Limb (tissue), 2 donors: Measurements from ENCODE around the gene QSER1.
"Not testable (repeated sequence)": the region's sequence is repeated elsewhere in the genome, so short reads cannot be mapped to it uniquely, and the experiment has no call there.

Experiments used
- DNase-seq, 2 donors: peaks; one replicate each; pipeline ENCODE4 v3.0.0-alpha.2; 2016; ENCODE audit errors: extremely low spot score in 2 of 2

Gene QSER1

DNA sequence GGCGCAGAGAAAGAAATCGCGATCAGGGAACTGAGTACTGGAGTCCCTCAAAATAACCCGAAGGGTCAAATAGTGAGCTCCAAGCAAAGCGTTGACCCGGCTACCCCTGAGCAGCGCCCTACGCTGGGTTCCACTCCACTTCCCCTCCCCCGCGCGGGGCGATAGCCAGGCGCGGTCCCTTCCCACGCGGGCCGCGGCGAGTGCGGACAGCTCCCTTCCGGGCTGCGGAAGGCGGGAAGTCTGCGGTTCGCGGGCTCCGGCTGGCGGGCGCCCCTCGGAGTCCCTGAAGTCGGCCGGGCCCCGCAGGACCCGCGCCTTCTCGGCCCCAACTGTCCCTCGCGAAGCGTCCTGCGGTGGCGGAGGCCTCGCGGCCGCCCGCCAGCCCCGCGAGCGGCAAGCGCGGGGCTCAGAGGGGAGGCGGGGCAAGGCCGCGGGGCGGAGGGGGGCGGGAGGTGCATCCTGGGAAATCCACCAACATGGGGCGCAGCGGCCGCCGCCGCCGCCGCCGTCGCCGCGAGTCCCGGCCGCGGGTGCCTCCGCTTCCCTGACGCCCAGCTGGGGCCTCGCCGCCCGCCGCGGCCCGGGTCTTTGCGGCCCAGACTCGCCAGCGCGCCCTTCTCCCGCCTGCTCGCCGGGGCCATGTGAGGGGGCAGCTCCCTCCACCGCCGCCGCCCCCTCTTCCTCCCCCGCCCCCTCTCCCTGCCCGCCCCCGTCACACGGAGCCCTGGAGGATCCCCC lies at the start of gene QSER1:
Gene QSER1, plus strand, starts transcription at position 457 of the 738 bp plus-strand sequence. CDS start 315 bp downstream, outside the sequence.
- DNase-seq = peak; percentile 67 to 91

DNA sequence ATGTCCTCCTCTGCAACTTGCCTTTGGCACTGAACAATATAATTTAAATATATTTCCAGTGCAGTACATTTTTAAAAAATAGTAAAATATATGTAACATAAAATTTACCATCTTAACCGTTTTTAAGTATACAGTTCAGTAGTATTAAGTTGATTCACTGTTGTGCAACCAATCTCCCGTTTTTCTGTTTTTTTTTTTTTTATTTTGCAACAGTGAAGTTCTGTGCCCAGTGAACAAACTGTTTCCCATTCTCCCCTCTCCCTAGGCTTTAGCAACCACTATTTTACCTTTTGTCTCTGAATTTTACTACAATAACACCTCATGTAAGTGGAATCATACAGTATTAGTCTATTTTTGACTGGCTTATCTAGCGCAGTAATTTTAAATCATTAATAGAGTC lies 49.1 kb upstream of the QSER1 start:
- no peak for DNase-seq

DNA sequence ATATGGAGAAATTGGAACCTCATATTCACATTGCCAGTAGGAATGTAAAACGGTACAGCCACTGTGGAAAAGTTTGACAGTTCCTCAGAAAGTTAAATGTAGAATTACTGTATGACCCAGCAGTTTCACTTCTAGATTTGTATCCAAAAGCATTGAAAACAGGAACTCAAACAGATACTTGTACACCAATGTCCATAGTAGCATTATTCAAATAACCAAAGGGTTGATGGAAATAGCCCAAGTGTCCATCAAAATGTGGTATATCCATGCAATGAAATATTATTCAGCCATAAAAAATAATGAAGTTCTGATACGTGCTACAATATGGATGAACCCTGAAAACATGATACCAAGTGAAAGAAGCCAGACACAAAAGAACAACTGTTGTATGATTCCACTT lies 45.1 kb upstream of the QSER1 start:
- no peak for DNase-seq

DNA sequence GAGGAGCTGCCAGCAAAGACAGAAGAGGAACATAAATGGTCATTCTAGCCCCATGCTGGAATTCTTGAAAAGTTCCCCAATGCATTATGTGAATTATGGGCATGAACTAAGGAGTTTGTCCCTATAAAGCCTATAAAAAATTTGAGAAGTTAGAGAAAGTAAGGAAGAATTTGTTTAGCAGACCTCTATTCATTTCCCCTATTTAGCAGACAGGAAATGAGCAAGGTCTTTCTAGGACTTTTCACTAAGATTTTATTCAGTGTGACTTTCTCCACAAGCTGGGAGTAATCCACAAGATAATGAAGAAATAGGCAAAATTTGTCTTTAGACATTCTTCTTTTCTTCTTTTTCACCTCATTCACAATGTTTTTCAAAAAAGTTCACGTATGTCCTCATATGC lies 42.9 kb upstream of the QSER1 start:
- no peak for DNase-seq

DNA sequence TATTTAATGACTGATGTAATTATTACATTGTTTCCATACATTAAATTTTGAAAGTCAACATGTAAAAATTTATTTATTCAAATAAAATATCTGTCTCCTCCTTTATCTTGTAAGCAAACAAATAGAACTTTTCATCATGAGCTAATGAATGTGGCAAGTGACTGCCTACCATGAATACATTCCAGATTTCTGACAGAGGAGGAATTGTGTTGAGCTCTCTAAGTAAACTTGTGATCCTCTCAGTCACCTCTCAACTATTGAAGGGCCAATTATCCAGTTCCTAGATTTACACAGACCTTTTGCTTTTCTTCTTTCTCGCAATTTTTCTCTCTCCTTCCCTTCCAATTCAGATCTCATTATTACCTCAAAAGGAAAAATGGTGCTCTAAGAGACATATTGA lies 41.4 kb upstream of the QSER1 start:
- no peak for DNase-seq

DNA sequence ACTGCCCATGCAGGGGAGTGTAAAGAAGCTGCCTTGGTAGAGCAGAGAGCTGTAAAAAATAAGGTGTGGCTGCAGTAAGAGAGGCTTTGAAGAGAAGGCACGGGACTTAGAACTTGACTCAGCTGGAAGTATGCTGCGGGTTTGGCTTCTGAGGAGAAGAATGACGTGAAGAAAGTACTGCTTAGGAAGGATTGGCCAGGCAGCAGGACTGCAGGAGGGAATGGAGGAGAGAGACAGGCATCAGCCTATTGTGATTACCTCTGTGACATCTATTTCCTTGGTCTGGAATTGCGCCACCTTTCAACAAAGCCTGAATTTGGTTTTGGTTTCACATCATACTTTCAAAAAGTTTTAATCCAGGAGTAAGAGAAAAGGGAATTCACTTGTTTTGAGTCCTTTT lies 40.4 kb upstream of the QSER1 start:
- no peak for DNase-seq

DNA sequence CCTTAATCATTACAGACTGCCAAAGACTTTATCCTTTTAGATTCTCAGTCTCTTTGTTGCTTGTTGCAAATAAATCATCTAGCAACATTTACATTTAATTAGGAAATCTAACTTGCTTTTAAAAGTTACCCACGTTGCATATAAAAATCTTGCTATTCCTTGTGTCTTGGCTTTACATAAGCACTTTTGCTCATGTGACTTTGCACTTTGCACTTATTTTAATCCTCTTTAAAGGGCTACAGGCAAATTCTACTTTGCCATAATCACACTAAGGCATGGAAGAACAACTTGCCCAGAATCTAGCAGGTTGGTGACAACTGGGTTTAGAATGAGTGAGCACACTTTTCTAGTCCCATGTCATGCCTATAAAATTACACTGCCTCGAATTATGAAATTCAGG lies 37.0 kb upstream of the QSER1 start:
- DNase-seq = no peak

DNA sequence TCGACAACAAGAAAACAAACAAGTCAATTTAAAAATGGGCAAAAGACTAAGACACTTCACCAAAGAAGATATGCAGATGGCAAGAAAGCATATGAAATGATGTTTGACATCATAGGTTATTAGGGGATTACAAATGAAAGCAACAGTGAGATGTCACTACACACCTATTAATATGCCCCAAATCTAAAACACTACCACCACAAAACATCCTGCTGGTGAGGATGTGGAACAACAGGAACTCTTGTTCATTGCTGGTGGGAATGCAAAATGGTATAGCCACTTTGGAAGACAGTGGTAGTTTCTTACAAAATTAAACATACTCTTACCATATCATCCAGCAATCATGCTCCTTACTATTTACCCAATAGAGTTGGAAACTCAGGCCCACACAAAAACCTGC lies 33.9 kb upstream of the QSER1 start:
- no peak for DNase-seq

DNA sequence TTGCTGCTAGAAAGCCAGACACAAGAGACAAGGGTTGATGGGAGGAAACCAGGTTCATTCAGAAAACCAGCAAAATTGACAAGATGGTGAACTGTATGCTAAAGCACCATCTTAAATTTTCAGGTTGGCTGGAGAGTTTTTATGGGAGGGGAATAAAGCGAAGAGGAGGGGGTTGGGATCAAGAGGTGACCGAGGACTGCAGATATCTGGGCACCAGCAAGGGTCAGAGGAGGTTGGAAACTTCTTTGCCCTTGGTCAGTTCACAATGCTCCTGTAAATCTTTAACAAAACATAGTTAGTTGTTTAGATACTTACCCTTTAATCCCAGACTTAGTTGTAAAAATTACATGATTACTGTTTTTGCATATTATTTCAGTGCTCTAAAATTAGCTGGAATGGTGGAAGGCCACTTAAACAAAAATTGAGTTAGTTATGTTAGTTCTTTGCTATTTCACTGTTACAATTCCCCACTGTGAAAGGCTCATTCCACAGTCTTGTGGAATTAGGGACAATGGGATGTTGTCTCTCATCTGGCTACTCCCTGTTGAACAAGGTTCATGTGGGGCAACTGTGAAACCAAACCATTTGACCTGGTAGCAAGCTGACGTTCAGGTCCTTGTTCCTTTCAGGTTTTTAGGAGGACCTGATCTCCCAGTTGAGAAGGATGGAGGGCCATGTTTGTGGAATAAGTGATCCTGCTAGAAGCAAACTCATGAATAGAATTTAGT lies 30.6 kb upstream of the QSER1 start:
- DNase-seq = no peak

DNA sequence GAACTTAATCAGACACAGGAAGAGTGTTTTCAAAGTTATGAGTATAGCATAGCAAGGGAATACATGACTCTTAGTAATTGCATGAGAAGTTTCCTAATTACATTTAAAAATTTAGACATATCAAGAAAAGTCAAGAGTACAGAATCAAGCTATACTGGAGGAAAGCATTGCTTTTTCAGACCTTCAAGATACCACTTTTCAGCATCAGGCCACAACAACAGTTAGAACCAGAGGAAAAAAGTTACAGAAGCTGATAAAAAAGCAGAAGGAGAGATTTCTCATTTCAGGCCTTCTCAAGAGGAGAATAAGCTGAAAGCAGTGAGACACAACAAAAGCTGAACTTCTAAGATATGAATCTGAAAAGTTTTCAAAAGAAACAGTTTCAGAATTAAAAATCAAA lies 28.1 kb upstream of the QSER1 start:
- DNase-seq = no peak

DNA sequence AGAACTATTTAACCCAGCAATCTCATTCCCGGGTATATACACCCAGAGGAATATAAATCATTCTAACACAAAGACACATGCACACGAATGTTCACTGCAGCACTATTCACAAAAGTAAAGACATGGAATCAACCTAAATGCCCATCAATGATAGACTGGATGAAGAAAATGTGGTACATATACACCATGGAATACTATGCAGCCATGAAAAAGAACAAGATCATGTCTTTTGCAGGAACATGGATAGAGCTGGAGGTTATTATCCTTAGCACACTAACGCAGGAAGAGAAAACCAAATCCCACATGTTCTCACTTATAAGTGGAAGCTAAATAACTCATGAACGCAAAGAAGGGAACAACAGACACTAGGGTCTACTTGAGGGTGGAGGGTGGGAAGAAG lies 23.9 kb upstream of the QSER1 start:
- DNase-seq = not testable (repeated sequence)

DNA sequence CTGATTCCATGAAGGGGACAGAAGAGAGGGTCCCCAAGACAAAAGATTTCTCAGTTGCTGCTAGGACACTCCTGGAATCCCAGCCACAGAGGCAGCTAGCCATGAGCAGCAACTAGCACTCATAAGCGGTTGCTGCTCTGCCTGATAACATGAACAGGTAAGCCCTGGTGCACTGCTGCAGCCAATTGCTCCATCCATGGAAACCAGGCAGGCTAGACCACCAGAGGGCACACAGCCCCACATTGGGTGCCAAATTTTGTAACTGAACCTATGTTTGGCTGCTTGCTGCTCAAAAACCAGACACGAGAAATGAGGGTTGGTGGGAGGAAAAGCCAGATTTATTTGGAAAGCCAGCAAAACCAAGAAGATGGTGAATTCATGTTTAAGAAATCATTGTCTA lies 21.9 kb upstream of the QSER1 start:
- no peak for DNase-seq

DNA sequence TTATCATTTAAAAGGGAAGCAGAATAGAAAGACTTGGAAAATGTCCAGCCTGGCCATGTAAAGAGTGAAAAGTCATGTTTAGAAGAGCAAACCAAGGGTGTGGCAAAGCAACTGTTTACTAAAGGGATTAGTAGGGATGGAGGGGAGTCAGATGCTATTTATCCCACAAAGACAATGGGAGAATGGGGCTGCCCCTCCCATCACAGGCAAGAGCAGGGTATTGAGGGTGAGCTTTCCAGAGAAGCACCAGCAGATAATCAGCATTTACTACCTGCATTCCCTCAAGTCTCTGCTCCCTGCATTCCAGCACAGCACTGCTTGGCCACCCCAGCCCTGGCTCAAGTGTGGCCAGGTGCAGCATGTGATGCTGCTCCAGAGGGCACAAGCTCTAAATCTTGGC lies 18.5 kb upstream of the QSER1 start:
- no peak for DNase-seq

DNA sequence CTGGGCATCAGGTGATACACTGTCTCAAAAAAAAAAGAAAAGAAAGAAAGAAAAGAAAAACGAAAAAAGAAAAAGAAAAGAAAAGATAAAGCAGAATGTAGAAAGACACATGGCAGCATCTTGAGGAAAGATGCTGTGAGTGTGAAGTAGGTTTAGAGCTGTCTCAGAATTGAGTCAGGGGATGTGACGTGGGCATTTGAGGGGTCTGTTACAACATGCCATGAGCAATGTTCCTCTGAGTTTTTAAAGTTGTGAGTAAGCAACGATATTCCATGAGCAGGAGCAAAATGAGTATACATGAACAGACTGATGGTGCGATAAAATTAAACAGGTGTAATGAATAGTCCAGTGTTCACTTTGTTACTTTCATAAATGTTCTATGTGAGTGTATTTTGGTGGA lies 11.3 kb upstream of the QSER1 start:
- no peak for DNase-seq

DNA sequence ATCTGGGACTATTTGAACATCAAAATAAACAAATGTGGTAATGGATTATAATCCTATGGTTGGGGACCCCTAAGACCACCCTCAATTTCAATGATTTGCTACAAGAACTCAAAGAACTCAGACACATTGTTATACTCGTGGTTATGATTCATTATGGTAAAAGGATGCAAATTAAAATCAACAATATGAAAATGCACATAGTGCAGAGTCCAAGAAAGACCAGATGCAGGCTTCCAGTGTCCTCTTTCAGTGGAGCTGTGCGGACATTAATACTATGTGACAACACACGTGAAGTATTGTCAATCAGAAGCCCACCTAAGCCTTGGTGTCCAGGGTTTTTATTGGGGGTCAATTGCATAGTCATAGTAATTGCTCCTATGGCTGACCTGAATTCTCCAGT lies 9.2 kb upstream of the QSER1 start:
- DNase-seq = no peak

DNA sequence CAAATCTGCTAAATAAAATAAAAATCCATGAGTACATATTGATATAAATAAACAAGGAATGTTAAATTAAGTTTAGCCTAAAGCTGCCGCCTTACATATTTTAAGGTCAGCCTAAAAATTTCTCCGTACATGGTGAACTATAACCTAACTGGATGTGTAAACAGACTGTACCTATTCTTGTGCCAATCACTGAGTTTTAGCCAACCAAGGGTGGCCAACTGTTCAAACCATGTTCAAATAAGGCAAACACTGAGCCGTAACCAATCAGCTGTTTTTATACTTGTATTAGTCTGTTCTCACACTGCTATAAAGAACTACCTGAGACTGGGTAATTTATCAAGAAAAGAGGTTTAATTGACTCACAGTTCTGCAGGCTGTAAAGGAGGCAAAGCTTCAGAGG lies 8.6 kb upstream of the QSER1 start:
- no peak for DNase-seq

DNA sequence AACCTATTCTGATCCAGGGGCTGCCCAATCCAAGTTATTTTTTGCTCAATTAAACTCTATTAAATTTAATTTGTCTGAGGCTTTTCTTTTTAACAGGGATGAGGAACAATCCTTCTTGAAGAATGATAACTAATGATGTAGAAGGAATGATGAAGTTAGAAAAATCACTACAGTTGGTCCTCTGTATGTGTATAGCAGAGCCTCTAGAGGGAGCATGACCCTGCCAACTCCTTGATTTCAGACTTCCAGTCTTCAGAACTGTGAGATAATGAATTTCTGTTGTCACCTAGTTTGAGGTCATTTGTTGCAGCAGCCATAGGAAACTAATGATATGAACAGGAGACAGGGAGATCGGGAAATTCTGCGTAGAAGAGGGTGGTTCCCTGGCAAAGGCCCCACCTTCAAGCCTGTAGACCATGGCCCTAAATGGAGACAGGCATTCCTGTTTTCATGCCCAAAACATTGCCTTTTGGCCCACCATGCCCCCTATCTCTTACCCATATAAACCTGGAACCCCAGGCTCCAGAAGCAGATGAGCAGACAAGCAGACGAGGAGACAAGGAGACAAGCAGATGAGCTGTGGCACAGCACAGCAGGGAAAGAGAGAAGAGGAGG lies 7.7 kb upstream of the QSER1 start:
- DNase-seq = no peak

DNA sequence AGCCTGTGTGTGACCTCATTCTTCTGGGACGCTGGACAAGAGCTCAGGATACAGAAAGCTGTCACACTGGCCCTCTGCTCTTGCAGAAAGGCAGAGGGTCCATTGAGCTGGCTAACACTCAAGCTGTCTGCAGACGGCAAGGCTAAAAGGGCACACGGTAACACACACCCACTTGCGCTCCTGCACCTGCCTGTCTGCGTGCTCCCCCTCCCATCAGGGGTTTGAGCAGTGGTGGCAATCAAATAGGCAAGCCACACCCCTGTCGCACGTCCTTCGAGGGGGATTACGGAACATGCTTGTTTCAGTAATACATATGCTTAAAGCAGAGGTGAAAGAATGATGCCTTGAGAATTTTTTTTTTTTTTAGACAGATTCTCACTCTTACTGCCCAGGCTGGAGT lies 7.1 kb upstream of the QSER1 start:
- DNase-seq = no peak

DNA sequence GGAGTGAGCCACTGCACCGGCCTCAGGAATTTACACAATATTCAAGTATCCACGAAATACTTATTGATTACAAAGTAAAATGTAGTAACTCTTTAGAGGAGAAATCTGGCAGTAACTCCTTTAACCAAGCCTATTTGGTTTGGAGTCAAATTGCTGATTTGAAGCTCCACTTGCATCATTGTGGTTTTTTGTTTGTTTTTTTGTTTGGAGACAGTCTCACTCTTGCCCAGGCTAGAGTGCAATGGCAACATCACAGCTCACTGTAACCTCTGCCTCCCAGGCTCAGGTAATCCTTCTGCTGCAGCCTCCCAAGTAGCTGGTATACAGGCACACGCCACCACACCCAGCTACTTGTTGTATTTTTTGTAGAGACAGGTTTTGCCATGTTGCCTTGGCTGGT lies 6.4 kb upstream of the QSER1 start:
- no peak for DNase-seq

DNA sequence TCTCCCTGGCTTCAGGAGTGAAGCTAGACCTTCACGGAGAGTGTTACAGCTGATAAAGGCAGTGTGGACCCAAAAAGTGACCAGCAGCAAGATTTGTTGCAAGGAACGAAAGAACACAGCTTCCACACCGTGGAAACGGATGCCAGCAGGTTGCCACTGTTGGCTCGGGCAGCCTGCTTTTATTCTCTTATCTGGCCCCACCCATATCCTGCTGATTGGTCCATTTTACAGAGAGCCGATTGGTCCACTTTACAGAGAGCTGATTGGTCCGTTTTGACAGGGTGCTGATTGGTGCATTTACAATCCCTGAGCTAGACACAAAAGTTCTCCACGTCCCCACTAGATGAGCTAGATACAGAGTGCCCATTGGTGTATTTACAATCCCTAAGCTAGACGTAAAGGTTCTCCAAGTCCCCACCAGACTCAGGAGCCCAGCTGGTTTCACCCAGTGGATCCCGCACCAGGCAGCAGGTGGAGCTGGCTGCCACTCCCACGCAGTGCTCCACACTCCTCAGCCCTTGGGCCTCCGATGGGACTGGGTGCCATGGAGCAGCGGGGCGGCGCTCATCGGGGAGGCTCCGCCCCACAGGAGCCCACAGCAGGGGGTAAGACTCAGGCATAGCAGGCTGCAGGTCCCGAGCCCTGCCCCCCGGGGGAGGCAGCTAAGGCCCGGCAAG lies 4.8 kb upstream of the QSER1 start:
- DNase-seq = not testable (repeated sequence)

DNA sequence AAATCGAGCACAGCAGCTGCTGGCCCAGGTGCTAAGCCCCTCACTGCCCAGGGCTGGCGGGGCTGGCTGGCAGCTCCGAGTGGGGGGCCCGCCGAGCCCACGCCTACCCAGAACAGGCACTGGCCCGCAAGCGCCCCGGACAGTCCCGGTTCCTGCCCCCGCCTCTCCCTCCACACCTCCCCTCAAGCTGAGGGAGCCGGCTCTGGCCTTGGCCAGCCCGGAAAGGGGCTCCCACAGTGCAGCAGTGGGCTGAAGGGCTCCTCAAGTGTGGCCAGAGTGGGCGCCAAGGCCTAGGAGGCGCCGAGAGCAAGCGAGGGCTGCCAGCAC lies 4.3 kb upstream of the QSER1 start:
- not testable (repeated sequence) for DNase-seq

DNA sequence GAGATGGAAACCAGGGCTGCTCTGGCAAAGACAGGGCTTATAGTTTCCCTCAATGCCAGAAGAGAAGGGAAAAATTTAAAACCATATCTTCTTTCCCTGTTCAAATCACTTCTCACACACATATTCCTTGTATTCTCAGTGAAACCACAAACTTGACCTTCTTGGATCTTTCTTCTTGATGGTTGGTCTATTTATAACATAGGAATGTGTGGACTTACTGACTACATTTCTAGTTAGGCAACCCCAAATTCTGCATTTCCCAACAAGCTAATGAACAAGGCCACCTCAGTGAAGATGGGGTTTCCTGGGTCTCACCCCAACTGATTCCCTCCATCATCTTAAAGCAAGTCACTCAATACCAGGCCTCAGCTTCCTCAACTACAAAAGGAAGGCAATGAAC lies 3.8 kb upstream of the QSER1 start:
- DNase-seq = no peak
